Parathyroid adenoma (tissue), 2 donors: ENCODE measurements around the gene ZNF385C.

Experiments
- H2AFZ ChIP-seq: fragments of 300-600 bp; sonication (generic); one replicate; pipeline ENCODE4 v1.7.0; 2017; ENCODE audit warnings: antibody characterized with exemption, mild to moderate bottlenecking
- H3K27ac ChIP-seq: fragments of 300-600 bp; sonication (generic); one replicate; pipeline ENCODE4 v1.7.0; 2017
- H3K27me3 ChIP-seq: fragments of 300-600 bp; sonication (generic); one replicate; pipeline ENCODE4 v1.7.0; 2017; ENCODE audit warnings: low read length; ENCODE audit not compliant: control insufficient read depth, insufficient read depth
- H3K36me3 ChIP-seq: fragments of 300-600 bp; sonication (generic); one replicate; pipeline ENCODE4 v1.7.0; 2017; ENCODE audit warnings: low read length; ENCODE audit not compliant: control insufficient read depth, insufficient read depth
- H3K4me1 ChIP-seq: fragments of 300-600 bp; sonication (generic); one replicate; pipeline ENCODE4 v1.7.0; 2017; ENCODE audit warnings: control low read depth
- H3K4me2 ChIP-seq: fragments of 300-600 bp; sonication (generic); one replicate; pipeline ENCODE4 v1.7.0; 2017; ENCODE audit warnings: low read length
- H3K4me3 ChIP-seq: fragments of 300-600 bp; sonication (generic); one replicate; pipeline ENCODE4 v1.7.0; 2017; ENCODE audit warnings: low read depth, low read length
- H3K79me2 ChIP-seq: fragments of 300-600 bp; sonication (generic); one replicate; pipeline ENCODE4 v1.7.0; 2017; ENCODE audit warnings: control low read depth
- H3K9ac ChIP-seq: fragments of 300-600 bp; sonication (generic); one replicate; pipeline ENCODE4 v1.7.0; 2017; ENCODE audit warnings: mild to moderate bottlenecking
- H3K9me3 ChIP-seq: fragments of 300-600 bp; sonication (generic); one replicate; pipeline ENCODE4 v1.7.0; 2017; ENCODE audit warnings: low read length; ENCODE audit not compliant: control insufficient read depth
- TF ChIP-seq, protein P1 (sequence below): fragments of 300-600 bp; sonication (generic); IDR thresholded peaks from one replicate; pipeline ENCODE4 v1.7.0; 2017; ENCODE audit warnings: antibody characterized with exemption, mild to moderate bottlenecking
- donor health status: primary hyperparathyroidism.

ZNF385C gene

DNA sequence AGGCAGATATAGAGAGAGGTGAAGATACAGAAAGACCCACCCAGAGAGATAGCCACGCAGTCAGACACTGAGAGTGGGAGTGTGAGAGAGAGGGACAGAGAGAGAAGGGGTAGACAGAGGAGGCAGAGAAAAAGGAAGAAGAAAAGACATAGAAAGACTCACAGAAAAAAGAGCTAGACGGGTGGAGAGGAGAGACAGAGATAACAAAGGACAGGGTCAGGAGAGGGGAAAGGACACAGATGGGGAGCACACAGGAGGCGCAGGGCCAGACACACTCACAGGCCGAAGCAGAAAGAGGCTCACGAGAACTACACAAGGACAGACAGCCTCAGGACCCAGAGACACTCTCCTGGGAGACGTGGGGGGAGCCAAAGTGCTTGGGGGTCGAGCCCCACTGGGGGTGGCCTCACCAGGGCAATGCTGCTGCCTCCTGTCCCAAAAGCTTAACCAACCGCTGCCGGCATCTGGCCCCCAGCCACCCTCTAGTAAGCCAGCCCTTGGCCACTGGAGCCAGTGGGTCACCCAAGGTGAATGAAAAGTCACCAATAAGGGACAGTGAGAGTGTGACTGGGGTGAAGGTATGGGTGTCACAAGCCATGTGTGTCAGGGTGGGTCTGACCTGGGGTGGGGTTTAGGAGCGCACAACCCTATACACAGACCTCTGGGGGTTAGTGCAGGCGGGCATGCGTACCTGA, 3.8 kb downstream of the ZNF385C start:
- TF ChIP-seq, protein P1, sequence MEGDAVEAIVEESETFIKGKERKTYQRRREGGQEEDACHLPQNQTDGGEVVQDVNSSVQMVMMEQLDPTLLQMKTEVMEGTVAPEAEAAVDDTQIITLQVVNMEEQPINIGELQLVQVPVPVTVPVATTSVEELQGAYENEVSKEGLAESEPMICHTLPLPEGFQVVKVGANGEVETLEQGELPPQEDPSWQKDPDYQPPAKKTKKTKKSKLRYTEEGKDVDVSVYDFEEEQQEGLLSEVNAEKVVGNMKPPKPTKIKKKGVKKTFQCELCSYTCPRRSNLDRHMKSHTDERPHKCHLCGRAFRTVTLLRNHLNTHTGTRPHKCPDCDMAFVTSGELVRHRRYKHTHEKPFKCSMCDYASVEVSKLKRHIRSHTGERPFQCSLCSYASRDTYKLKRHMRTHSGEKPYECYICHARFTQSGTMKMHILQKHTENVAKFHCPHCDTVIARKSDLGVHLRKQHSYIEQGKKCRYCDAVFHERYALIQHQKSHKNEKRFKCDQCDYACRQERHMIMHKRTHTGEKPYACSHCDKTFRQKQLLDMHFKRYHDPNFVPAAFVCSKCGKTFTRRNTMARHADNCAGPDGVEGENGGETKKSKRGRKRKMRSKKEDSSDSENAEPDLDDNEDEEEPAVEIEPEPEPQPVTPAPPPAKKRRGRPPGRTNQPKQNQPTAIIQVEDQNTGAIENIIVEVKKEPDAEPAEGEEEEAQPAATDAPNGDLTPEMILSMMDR = no peak
- H3K27me3 ChIP-seq = no peaks in the 10 kb centered on the region
- no peak overlapping the region for H3K4me2 ChIP-seq
- no peak overlapping the region for H2AFZ ChIP-seq
- H3K36me3 ChIP-seq = no peaks in the 10 kb centered on the region
- no peak overlapping the region for H3K4me3 ChIP-seq
- H3K9me3 ChIP-seq = no peaks in the 10 kb centered on the region
- H3K79me2 ChIP-seq = no peaks in the 10 kb centered on the region
- H3K9ac ChIP-seq = no peak overlapping the region
- no peak overlapping the region for H3K27ac ChIP-seq
- H3K4me1 ChIP-seq = peaks cover 3% of the 10 kb centered on the region

DNA sequence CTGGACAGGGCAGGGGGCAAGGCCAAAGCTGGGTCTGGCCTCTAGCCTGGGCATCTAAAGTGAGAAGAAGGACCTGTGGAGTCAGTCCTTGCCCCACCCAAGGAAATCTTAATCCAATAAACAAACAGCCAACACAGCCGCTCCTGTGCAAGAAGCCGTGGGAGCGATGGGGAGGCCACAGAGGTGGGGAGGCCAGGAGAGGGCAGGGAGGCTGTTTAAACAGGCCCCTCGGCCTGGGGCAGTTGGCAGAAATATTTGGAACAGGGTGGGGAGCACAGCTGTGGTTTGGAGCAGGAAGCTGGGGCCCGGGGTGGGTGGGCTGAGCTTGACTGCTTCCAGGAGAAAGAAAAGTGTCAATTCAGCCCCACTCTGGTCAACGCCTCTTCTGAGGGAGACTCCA, 5.3 kb downstream of the ZNF385C start:
- TF ChIP-seq, protein P1 = no peak
- Histone ChIP-seq H3K36me3 (no peaks in the 10 kb centered on the region), H3K27me3 (no peaks in the 10 kb centered on the region), H3K4me2 (no peak overlapping the region), H3K4me3 (no peak overlapping the region), H3K79me2 (no peaks in the 10 kb centered on the region), H3K4me1 (peaks cover under 1% of the 10 kb centered on the region), H3K27ac (no peak overlapping the region), H3K9me3 (no peaks in the 10 kb centered on the region), H3K9ac (no peak overlapping the region), H2AFZ (no peak overlapping the region)

DNA sequence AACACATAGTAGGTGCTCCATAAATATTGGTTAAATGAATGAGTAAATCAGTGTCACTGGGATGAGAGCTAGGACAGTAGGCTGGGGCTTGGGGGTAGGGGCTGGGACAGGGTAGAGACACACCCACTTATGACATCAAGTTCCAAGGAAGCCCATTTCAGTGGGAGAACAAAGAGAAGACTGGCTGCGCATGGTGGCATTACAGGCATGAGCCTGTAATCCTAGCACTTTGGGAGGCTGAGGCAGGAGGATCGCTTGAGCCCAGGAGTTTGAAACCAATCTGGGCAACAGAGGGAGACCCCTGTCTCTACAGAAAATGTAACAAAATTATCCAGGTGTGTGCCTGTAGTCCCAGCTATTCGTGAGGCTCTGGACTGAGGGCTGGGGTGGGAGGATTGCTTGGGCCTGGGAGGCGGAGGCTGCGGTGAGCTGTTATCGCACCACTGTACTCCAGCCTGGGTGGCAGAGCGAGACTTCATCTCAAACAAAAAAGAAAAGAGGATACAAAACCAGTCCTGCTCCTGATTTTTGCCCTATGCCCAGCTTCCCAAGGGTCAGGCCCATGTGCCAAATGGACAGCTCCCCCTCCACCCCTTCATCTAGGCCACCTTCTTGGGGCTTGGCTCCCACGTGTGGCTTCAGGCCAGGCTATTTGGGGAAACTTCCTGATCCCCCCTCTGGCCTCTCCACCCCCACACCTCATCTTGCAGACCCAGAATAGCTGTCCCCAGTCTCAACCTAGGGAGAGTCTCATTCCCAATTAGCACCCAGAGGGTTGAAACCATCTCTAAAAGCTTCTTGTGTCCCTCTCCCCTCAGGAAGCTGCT, 7.1 kb downstream of the ZNF385C start:
- Histone ChIP-seq H3K9ac (no peak overlapping the region), H3K9me3 (no peaks in the 10 kb centered on the region), H3K36me3 (no peaks in the 10 kb centered on the region), H3K27me3 (no peaks in the 10 kb centered on the region), H3K4me1 (no peaks in the 10 kb centered on the region), H3K4me2 (no peak overlapping the region), H3K4me3 (no peak overlapping the region), H2AFZ (no peak overlapping the region), H3K79me2 (no peaks in the 10 kb centered on the region), H3K27ac (no peak overlapping the region)
- TF ChIP-seq, protein P1 = no peak

DNA sequence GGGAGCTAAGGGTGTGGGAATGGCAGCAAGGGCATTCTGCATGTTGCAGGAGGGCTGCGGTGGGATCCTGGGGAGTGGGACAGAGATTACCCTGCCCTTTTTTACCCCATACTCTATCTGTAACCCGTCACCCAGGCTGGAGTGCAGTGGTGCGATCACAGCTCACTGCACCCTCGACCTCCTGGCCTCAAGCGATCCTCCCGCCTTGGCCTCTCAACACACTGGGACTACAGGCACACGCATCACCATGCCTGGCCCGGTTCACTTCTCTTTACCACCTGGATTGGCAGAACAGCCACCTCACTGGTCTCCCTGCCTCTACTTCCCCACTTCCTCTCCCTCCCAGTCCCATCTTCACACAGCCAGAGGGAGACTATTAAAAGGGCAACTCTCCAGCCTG, 9.5 kb downstream of the ZNF385C start:
- H3K27me3 ChIP-seq = no peaks in the 10 kb centered on the region
- no peaks in the 10 kb centered on the region for H3K79me2 ChIP-seq
- no peak overlapping the region for H3K27ac ChIP-seq
- no peaks in the 10 kb centered on the region for H3K36me3 ChIP-seq
- H3K9ac ChIP-seq = no peak overlapping the region
- H2AFZ ChIP-seq = no peak overlapping the region
- H3K9me3 ChIP-seq = no peaks in the 10 kb centered on the region
- no peak overlapping the region for H3K4me2 ChIP-seq
- H3K4me3 ChIP-seq = no peak overlapping the region
- TF ChIP-seq, protein P1 = no peak
- no peaks in the 10 kb centered on the region for H3K4me1 ChIP-seq
